Limb (tissue), 2 donors: ENCODE data around the gene PTPN1.
A peak's percentile ranks its signal among the peaks of the same experiment; 100 is the strongest.
"Not testable (repeated sequence)": the region's sequence is repeated elsewhere in the genome, so short reads cannot be mapped to it uniquely, and the experiment has no call there.

ENCODE experiments used
- DNase-seq, 2 donors: peaks; one replicate each; pipeline ENCODE4 v3.0.0-alpha.2; 2016; ENCODE audit errors: extremely low spot score in 2 of 2

Gene PTPN1

DNA sequence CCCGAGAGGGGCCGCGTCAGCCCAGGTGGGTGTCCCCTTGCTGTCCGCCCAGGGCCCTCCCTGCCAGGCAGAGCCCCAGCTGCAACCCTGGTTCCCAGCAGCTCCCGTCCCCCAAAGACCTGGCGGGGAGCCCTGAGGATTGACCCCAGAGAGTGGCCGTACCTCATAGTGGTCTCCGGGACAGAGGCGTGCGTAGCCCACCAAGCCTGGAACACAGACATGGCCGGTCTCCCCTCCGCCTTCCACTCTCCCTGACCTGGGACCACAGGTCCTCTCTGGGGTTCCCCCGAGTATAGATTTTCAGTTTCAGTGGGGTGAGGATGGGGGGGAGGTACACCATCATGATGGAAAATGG, 98.5 kb downstream of the PTPN1 start:
- no peak for DNase-seq

DNA sequence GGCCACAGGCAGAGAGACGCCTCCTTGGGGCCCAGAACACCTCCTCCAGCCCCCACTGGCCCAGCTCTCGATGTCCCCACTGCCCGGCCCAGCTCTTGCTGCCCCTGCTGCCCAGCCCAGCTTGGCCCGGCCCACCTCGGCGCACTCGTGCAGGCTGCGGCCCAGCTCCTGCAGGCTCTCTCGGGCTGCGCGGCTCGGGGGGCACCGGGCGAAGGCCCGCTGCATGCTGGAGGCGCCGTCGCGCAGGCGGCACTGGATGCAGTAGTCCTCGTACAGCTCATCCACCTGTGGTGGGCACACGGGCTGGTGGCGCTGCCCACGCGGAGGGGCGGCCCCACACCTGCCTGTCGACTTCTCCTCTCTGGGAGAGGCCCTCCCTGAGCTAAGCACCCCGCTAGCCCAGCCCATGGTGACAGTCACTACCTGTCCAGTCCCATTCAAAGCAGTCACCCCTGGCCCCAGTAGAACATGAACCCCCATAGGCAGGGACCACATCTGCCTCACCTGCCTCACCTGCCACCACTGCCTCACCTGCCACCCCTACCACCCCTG, 99.3 kb downstream of the PTPN1 start:
- DNase-seq: no peak

DNA sequence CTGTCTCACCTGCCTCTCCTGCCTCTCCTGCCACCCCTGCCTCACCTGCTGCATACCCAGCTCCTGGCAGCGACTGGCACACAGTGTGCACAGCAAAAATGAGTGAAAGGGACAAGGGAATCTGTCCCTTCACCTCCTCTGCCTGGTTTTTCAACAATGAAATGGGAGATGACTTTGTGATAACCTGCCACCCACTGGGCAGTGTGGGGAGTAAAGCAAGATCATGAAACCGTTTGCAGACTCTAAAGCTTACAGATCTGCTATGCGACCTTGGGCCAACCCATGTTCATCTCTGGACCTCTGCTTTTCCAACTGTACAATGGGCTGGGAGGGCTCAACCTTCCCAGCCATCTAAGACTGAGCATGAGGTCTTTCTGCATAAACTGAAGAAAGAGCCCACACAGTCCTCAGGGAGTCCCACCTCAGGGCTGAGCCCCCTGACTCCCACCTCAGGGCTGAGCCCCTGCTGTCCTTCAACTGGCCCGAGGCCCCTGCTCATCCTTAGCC, 100.1 kb downstream of the PTPN1 start:
- no peak for DNase-seq

DNA sequence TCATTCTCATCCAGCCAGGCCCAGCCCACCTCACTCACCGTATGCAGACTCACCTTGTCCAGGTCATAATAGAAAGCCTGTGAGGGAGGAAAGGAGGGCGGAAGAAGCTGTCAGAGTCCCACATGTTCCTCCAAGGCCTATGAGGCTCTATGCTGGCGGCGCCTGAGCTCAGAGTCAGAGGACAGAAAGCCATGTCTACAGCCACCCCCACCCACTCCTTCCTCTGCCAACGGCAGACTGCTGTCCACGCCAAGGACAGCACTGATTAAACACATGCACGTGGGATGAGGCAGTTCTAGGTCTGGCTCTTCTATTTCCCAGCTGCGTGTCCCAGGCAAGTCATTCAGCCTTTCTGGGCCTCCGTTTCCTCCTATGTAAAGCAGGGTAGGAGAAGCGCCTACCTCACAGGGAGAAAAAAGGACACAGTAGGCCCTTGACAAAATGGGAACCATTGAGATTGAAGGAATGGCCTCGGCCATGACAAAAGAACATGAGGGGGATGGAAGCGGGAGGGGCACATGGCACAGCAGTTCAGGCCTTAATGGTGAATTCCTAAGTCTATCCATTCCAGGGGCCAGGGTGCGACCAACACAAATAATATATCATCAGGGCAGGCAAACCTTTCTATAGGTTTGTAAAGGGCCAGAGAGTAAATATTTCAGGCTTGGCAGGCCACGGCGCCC, 101.1 kb downstream of the PTPN1 start:
- no peak for DNase-seq

DNA sequence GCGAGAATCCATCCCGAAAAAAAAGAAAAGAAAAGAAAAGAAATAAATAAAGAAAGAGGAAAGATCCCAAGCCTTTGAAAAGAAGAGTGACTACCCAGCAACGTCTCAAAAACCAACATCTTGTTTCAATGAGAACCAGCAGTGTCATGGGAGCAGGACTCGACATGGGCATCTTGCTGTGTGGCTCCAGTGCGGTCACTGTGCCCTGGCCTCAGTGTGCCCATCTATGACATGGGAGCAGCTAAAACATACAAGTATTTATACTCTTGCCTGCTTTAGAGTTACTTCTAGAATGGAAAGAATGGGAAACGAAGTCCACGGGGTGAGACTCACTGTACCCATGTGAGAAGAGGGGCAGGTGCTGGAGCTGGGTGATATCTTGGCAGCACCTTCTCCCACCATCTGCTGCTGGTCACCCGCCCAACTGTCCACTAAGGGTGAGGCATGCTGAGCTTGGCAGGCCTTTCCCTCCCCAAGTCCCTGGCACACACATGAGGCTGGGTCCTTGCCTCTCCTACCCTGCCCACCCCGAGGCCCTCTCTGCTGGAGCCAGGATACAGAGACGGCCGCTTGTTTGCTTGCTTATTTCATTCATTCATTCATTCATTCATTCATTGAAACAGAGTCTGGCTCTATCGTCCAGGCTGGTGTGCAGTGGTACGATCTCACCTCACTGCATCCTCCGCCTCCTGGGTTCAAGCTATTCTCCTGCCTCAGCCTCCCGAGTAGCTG, 103.4 kb downstream of the PTPN1 start:
- no peak for DNase-seq

DNA sequence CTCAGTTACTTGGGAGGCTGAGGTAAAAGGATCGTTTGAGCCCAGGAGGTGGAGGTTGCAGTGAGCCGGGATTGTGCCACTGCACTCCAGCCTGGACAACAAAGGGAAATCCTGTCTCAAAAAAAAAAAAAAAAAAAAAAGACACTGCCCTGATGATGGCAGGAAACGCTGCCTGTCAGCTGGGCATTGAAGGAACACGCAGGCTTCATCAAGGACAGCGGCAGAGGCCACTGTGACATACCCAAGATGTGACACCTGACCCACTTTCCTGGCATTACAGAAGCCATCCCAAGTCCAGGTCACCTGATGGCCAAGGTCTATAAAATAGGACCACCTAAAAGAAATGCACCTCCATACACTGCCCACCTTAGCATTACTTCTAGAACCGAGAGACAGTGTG, 105.2 kb downstream of the PTPN1 start:
- DNase-seq: no peak

DNA sequence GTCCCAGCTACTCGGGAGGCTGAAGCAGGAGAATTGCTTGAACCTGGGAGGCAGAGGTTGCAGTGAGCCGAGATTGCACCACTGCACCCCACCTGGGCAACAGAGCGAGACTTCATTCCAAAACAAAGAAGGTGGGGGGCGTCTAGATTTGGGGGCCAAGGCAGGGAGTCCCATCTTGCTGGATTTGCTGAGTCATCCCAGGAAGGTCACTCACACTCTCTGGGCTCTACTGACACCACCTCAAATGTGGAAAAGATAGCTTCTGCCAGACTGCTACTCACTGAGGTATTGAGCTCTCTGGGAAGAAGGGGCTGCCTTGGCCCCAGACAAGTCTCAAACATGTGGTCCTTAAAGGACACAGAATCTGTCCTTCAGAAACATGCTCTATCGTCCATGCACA, 106.8 kb downstream of the PTPN1 start:
- DNase-seq: no peak

DNA sequence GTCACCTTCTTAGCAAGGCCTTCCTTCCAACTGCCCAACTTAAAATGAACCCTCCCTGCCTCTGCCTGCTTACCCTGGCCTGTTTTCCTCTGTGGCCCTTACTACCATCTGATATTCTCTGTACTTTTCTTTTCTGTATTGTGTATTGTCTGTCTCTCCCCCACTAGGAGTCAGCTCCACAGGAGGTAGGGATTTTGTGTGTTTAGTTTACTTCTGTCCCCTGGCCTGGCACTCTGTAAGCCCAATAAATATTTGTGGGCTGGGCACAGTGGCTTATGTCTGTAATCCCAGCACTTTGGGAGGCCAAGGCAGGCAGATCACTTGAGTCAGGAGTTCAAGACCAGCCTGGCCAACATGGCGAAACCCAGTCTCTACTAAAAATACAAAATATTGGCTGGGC, 108.4 kb downstream of the PTPN1 start:
- no peak for DNase-seq

DNA sequence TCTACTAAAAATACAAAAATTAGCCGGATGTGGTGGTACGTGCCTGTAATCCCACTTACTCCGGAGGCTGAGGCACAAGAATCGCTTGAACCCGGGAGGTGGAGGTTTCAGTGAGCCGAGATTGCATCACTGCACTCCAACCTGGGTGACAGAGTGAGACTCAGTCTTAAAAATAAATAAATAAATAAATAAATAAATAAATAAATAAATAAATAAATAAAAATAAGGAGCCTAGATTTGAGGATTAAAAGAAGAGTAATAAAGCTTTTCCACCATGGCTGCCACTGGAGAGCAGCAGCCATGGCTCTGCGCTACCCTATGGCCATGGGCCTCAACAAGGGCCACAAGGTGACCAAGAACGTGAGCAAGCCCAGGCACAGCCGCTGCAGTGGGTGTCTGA, 110.3 kb downstream of the PTPN1 start:
- DNase-seq: not testable (repeated sequence)

DNA sequence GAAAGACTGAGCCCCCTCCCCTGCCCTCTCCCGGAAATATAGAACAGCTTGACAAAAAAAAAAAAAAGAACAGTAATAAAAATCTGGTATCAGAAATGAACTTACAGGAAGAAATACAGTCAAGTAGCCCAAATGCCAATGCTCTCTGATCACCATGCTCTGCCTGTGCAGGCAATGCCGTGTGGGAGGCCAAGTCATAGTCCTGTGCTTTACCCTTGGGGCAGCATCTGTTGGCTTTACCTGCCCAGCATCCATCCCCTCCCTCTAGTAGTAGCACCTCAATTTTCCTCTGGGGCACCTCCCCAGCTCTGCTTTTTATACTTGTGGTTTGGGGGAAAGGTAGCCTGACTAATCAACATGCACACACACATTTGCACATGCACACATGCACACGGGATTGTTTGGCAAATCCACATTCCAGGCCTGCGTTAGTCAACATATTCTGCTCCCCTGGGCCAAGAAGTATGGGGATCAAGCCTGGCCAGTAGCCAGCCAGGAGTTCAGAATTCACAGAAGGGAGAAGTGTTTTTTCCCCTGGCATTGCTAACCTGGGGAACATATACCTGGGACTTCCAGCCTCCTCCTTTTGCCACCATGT, 111.0 kb downstream of the PTPN1 start:
- no peak for DNase-seq

DNA sequence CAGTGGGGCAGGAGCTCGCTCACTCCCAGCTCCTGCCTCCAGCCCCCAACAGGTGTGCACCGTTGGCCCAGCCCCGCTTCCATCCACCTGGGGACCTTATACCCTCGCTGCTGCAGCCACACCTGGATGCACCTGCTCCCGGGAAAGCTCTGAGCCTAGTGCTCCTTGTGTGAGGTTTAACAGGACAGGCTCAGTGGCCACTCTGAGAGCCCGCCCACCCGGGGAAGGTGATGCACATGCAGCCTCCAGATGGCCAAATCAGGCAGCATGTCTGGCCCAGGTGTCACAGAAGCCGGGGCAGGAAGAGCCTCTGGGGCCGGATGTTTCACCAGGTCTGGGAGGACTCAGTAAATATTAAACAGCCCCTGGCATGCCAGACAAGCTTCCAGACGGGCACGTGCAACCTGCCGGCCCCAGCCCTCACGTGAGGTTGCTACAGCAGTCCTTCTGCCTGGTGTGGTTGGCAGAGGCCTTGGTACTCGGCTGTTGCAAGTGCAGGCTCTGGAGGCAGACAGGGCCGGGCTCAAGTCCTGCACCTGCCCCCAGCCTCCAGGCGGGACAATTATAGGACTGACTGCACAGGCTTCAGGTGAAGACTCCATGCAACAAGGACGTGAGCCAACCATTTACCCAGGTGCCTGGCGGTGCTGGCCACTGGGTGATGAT, 114.3 kb downstream of the PTPN1 start:
- no peak for DNase-seq

DNA sequence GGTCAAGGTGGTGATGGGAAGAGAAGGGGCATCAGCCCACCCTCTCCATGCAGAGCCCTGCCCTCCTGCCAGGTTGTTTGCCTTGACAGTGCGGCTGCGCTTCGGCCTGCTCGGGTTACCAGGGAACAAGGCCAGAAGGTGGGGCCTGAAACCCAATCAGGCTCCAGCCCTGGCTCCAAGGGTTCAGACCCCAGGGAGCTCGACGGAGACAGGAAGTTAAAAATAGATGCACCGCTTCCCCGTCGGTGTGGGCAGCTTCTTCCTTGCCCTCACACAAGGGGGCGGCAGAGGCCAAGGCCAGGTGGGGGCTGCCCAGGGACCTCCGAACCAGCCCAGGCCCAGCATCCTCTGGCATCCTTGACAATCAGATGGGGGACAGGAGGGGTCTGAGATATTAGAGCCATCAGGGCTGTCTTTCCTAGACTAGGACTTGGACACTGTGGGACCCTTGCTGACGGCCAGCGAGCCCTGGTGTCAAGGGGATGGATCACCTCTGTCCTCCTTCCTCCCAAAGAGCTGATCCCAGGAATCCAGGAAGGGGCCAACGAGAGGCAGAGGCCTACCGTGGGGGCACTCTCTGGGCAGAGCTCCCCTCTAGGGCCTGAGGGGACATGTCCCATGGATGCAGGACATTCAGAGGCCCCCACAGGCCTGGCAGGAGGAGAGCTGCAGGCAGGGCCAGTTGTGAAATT, 115.9 kb downstream of the PTPN1 start:
- no peak for DNase-seq

DNA sequence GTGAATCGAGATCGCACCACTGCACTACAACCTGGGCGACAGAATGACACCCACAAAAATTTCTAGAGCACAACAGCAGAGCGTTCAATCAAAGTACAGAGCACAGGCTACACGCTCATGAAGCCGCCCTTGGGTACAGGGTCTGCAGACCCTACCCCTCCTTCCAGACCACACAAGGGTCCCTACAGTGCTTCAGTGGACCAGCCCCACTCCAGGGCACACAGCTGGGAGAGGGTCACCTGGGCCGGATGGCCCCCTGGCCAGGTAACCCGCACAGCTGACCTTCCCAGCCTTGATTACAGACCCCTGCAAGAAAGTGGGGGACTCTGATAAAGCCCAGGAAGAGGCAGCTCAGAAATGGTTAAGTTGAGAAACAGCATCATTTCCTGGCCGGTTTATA, 117.6 kb downstream of the PTPN1 start:
- no peak for DNase-seq

DNA sequence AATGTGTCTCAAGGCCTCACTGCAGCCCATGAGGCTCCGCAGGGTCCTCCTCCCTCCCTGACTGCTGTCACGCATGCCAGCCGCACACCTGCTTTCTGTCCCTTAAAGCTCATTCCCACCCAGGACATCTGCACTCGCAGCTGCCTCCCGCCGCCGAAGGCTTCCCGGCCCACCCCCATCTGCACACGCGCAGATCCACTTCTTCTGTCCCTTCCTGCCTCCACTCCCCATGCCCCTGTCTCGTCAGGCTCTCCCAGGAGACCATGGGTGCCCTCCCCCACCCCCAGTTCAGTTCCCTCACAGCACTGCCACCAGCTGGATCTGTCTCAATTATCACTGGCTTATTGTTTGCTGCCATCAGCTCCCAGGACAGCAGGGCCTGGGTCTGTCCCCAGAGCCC, 118.1 kb downstream of the PTPN1 start:
- peak; percentile 41 to 62 for DNase-seq

DNA sequence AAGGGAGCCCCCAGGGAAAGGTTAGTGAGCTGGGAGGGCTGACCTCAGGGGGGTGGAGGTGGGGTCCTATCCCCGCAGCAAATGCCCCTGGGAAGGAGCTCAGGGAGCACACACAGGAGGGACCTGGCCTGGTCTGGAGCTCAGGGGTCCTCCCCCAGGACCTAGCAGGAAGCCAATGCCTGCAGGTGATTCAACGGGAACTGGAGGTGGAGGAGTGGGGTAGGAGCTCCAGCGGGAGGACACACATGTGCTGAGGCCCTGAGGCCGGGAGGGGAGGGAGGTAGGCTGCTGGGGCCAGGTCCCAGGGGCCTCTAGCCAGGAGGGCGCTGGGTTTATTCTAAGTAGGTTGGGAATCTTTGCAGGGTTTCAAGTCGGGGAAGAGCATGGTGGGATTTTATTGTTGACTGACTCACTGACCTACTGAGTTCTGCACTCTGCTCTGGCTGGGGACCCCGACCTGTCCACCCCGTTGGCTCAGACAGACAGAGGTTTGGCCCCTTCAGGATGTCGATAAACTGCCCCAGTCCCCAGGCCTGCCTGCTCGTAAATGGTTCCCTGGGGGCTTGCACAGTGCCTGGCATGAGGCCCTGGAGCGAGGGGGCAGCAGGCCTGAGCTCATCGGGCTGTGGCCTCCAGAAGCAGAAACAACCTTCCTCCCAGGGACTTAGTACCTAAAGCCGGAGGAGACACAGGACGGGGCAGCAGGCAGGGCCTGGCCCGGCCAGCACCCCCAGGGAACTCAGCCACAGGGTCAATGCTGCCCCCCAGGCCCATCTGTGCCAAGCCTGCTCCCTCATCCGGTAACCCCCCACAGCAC, 118.9 kb downstream of the PTPN1 start:
- no peak for DNase-seq

DNA sequence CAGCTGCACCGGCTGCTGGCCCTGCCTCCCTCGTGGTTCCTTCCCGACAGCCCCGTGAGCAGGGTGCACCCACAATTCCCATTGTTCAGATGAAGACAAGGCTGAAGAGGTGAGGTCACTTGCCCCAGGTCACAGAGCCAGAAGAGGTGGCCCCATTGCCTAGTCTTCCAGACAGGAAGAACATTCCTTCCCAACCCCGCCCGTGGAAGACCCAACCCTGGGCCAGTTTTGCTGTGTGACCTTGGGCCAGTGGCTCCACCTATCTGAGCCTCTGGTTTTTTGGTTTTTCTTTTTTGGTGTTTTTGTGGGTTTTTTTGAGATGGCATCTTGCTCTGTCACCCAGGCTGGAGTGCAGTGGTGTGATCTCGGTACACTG, 119.5 kb downstream of the PTPN1 start:
- DNase-seq: no peak

DNA sequence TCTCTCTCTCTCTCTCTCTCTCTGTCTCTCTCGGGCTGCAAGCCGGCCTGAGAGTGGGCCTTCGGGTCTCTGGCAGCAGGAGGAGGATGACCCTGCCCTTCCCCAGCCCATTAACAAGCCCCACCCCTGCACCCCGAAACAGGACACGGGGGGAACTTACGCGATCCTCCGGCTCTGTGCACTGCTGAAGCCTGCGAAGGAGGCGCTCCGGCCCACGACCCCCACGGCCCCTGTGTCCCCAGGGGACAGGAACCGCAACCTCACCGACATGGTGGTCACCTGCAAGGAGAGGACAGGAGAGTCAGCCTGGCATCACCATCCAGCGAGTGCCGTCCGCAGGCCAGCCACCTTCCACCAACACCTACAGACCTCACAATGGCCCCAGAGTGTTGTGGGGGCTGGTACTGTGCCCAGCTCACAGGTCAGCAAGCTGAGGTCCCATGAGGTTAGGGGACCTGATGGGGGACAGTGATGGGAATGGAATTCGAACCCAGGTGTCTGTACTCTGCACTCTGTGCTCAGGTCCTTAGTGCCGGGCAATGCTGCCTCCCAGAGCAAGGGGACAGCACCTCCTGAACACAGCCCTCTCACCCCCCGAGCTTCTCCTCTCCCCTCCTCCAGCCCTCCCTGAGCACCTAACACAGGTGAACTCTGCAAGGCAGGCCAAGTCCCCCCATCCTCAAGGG, 120.5 kb downstream of the PTPN1 start:
- no peak for DNase-seq

DNA sequence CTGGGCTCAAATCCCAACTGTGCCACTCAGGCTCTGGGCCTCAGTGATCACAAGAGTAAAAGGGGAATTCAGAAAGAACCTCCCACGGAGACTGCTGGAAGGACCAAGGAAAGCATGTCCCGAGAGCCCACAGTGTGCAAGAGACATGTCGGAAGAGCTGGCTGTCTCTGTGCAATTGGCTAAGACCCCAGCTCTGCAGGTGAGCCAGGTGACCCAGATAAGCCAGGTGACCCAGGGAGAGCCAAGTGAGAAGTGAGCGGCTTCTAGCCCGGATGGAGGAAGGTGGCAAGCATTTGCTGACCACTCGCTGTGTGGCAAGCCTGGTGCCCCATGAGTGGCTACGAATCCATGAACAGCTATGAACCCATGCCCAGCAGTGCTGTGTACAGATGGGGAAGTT, 122.1 kb downstream of the PTPN1 start:
- DNase-seq: no peak

DNA sequence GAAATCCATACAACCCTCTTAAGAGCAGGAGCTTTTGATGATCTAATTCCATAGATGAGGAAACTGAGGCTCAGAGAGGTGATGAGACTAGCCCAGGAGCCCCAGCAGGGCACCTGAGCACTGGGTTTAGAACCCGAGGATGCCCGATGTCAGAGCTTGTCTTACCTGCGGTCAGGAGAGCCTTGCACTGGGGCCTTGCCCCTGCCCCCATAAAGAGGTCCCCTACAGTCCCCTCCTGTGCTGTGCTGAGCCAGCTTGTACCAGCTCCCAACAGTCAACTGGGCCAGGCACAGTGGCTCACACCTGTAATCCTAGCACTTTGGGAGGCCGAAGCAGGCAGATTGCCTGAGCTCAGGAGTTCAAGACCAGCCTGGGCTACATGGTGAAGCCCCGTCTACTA, 122.5 kb downstream of the PTPN1 start:
- DNase-seq: no peak

DNA sequence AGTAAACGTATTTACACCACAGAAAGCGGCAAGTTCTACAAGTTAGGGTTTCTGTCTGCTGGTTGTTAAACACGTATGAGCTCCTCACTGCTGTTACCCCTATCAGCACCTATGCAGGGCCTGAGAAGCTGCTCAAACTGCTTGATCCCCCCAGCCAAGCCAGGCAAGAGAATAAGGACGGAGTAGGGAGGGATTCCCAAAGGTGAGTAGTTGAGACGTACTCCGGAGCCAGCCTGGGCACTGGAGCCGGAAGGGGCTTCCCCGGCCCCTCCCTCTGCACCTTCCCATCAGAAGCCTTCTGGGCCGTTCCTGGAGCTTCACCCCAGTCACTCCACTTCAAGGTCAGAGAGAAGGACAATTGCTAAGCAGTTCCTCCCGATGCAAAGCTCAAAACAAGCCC, 123.2 kb downstream of the PTPN1 start:
- no peak for DNase-seq
